Tibial nerve (tissue), 4 donors: ENCODE data around the gene HMGCL.

ENCODE experiments used
- EP300 ChIP-seq, 2 donors: sonication (generic); formaldehyde crosslinking; IDR thresholded peaks; one replicate each; pipeline ENCODE4 v1.6.1; 2017; ENCODE audit warnings: antibody characterized with exemption in 2 of 2, mild to moderate bottlenecking in 1 of 2
- POLR2A ChIP-seq, 2 donors: fragments of 450-650 bp; IDR thresholded peaks; one replicate each; pipeline ENCODE4 v1.6.1; 2017; ENCODE audit warnings: antibody characterized with exemption in 2 of 2, mild to moderate bottlenecking in 2 of 2, moderate library complexity in 2 of 2
- TF ChIP-seq, protein P1 (sequence below), 5 experiments: fragments of 200-600 bp in 3 of 5; fragments of 450-650 bp in 2 of 5; sonication (generic) in 3 of 5; IDR thresholded peaks; one replicate each; pipeline ENCODE4 v1.5.1; 2016 to 2019; ENCODE audit warnings: antibody characterized with exemption in 5 of 5, mild to moderate bottlenecking in 3 of 5, moderate library complexity in 2 of 5

GRCh38 chr1:23816906-23817305 lies 8.3 kb downstream of the HMGCL start:
- TF ChIP-seq, protein P1, sequence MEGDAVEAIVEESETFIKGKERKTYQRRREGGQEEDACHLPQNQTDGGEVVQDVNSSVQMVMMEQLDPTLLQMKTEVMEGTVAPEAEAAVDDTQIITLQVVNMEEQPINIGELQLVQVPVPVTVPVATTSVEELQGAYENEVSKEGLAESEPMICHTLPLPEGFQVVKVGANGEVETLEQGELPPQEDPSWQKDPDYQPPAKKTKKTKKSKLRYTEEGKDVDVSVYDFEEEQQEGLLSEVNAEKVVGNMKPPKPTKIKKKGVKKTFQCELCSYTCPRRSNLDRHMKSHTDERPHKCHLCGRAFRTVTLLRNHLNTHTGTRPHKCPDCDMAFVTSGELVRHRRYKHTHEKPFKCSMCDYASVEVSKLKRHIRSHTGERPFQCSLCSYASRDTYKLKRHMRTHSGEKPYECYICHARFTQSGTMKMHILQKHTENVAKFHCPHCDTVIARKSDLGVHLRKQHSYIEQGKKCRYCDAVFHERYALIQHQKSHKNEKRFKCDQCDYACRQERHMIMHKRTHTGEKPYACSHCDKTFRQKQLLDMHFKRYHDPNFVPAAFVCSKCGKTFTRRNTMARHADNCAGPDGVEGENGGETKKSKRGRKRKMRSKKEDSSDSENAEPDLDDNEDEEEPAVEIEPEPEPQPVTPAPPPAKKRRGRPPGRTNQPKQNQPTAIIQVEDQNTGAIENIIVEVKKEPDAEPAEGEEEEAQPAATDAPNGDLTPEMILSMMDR (IDR thresholded peaks at IDR 0.05) = no peak
- TF ChIP-seq POLR2A (IDR thresholded peaks at IDR 0.05) (no peak), EP300 (IDR thresholded peaks at IDR 0.05) (no peak)
